ENCODE measurements around the gene NFKBIL1. TPM values are rescaled to one million over a fixed set of nuclear protein-coding genes. Genes with fewer than 3 reads are reported as not detected.

The NFKBIL1 gene
- total RNA-seq, 4 donors from 2014 or later: 7.8 to 25.2 (median 16.7) TPM

DNA sequence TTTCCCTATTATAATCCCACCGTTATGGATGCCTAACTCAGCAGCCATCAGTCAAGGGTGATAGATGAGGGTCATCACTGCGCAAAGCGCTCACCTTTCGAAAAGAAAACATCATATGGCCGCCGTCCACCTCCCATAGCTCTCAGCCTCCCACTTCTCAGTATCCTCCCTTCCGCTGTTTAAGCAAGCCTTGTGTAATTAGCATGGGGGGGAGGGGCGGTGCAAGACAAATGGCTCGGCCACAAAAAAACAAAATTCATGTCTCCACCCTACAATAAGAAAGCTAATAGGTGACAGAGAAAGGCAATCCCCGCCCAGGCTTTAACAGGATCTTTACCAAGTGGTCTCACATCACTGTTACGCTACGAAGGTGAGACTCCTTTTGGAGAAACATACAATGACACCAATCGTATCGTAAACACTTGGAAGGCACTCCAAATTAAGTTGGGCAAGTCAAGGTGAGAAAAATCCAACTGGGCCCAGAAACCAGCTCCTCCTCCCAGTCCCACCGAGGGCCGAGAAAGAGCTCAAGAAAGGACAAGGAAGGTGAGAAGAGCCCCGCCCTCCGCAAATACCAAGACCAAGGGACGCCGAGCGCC lies 6.2 kb upstream of the NFKBIL1 start:
- Histone ChIP-seq H3K4me3 (peak overlapping the region; percentile 58 to 87 (median 74)), H3K27ac (peak overlapping the region; percentile 93 to 99 (median 94)), H3K4me1 (peaks cover 24 to 60% (median 37%) of the 10 kb centered on the region in 3 donors), H3K9me3 (no peaks in the 10 kb centered on the region), H3K27me3 (no peaks in the 10 kb centered on the region), H3K36me3 (peaks cover 28 to 43% (median 33%) of the 10 kb centered on the region in 3 donors)
- no peak for TF ChIP-seq POLR2A (IDR thresholded peaks at IDR 0.05)
- TF ChIP-seq, protein P1, sequence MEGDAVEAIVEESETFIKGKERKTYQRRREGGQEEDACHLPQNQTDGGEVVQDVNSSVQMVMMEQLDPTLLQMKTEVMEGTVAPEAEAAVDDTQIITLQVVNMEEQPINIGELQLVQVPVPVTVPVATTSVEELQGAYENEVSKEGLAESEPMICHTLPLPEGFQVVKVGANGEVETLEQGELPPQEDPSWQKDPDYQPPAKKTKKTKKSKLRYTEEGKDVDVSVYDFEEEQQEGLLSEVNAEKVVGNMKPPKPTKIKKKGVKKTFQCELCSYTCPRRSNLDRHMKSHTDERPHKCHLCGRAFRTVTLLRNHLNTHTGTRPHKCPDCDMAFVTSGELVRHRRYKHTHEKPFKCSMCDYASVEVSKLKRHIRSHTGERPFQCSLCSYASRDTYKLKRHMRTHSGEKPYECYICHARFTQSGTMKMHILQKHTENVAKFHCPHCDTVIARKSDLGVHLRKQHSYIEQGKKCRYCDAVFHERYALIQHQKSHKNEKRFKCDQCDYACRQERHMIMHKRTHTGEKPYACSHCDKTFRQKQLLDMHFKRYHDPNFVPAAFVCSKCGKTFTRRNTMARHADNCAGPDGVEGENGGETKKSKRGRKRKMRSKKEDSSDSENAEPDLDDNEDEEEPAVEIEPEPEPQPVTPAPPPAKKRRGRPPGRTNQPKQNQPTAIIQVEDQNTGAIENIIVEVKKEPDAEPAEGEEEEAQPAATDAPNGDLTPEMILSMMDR (IDR thresholded peaks at IDR 0.05): no peak
- intact Hi-C loops (cut with DNase I): no loop called here
- 0% methylated on average over 19 to 21 of the region's 21 CpGs for WGBS, 2 donors
- DNase-seq: no peak

DNA sequence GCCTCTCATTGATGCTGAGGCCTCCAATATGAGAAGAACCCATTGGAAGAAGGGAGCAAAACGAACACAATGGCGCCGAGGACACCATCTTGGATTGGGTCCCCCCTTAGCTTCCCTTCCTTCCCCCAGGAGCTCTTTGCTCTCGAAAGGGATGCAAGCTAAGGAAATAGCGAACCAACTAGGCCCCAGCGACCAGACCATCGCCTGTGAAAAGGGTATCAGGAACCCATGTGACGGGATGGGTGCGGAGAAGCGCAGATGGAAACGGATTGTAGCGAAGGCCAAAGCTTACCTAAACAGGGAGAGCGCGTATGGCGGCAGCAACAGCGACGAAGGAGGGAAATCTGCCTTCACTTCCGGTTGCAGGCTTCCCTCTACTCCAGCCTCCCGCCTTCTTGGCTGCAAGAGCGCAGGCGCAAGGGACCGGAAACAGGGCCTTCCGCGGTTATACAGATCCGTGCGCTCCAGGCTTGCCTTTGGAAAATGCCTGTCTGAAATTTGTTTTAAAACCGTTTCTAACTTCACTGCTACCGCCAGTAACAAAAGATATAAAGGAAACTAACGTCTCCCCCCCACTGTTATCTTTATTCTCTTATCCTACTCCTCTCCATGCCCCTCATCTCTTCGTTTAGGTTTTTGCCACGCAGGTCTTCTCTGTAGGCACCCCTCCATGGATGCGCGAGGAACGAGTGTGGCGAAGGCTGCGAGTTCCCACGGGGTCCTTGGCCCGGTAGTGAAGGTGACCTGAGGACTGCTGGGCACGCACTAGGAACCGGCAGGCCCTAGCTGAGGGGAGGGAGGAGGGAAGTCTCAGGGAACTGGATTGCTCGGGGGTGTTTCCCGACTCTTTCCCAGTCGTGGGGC lies 5.5 kb upstream of the NFKBIL1 start, which contains the start of gene DDX39B:
Gene DDX39B, minus strand, starts transcription at position 346 of the 864 bp plus-strand sequence. CDS start 1,471 bp downstream, outside the sequence.
- peak; percentile 80 for DNase-seq
- WGBS, 2 donors: 0 to 1% methylated on average over 35 of the region's 43 CpGs
- Histone ChIP-seq H3K4me3 (peak within 1 kb of the TSS; percentile 58 to 87 (median 74)), H3K27ac (peak within 1 kb of the TSS; percentile 93 to 99 (median 94)), H3K36me3 (peaks cover 20 to 35% (median 26%) of the 10 kb centered on the region in 3 donors), H3K4me1 (peaks cover 24 to 60% (median 40%) of the 10 kb centered on the region in 3 donors), H3K9me3 (no peaks in the 10 kb centered on the region), H3K27me3 (no peaks in the 10 kb centered on the region)
- intact Hi-C loops (cut with DNase I): no loop called here
- TF ChIP-seq, protein P1 (IDR thresholded peaks at IDR 0.05): peak in 3 of 6 experiments; percentile 7 to 14 (median 11)
- peak in 3 of 4 donors; percentile 45 to 80 (median 53) for TF ChIP-seq POLR2A (IDR thresholded peaks at IDR 0.05)

DNA sequence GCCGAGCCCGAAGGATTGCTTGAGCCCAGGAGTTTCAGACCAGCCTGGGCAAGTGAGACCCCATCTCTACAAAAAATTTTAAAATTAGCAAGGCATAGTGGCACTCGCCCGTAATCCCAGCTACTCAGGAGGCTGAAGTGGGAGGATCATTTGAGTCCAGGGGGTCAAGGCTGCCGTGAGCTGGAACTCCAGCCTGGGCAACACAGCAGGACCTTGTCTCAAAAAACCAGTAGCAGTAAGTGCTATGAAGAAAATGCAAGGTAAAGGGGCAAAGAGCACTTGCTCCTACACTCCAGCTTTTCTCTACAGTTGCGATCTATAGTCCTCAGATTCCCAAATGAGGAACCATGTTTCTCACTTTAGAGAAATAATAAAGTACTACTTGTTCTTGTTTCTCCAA lies 3.8 kb upstream of the NFKBIL1 start:
- no peak for DNase-seq
- intact Hi-C loops (cut with DNase I): no loop called here
- Histone ChIP-seq H3K36me3 (peaks cover 4 to 20% (median 10%) of the 10 kb centered on the region in 3 donors), H3K4me3 (no peak overlapping the region), H3K9me3 (no peaks in the 10 kb centered on the region), H3K27me3 (no peaks in the 10 kb centered on the region), H3K4me1 (peaks cover 28 to 60% (median 36%) of the 10 kb centered on the region in 3 donors), H3K27ac (peak overlapping the region in 2 of 4 donors; percentile 93 to 99)
- TF ChIP-seq, protein P1 (IDR thresholded peaks at IDR 0.05): no peak
- no peak for TF ChIP-seq POLR2A (IDR thresholded peaks at IDR 0.05)
- 88 to 91% methylated on average over 4 to 6 of the region's 6 CpGs for WGBS, 2 donors

DNA sequence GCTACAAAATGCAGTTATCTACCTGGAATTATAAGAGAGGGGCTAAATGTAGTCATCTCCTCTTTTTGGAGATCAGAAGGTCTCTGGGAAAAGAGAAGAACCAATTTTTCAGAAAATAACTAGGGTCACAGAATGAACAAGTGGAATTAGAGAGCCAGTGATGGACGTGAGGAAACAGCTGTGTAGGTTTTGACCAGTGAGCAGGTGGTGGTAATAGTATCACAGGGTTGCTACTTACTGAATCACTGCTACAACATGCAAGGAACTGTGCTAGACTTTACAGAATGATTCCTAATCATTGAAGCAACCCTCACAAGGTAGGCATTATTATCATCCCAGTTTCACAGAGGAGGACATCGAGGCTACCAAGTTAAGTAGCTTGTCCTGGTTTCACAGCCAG lies 2.7 kb upstream of the NFKBIL1 start:
- H3K36me3 ChIP-seq: peaks cover 0 to 20% (median 4%) of the 10 kb centered on the region in 3 donors
- H3K27ac ChIP-seq: no peak overlapping the region
- H3K9me3 ChIP-seq: no peaks in the 10 kb centered on the region
- WGBS, 2 donors: 75 to 79% methylated on average over 2 of the region's 2 CpGs
- intact Hi-C loops (cut with DNase I): loop anchor here (5.0 kb wide), 1 partner anchor 47 kb away; the partner anchor contains the start of gene MICB
- peaks cover 18 to 56% (median 26%) of the 10 kb centered on the region in 3 donors for H3K4me1 ChIP-seq
- no peak overlapping the region for H3K4me3 ChIP-seq
- H3K27me3 ChIP-seq: no peaks in the 10 kb centered on the region
- no peak for DNase-seq
- TF ChIP-seq, protein P1 (IDR thresholded peaks at IDR 0.05): no peak
- no peak for TF ChIP-seq POLR2A (IDR thresholded peaks at IDR 0.05)
